ENCODE measurements around the gene ARHGAP1. TPM values are rescaled to one million over a fixed set of nuclear protein-coding genes. Genes with fewer than 3 reads are reported as not detected.
"Not testable (repeated sequence)": the region's sequence is repeated elsewhere in the genome, so short reads cannot be mapped to it uniquely, and the experiment has no call there.

The ARHGAP1 gene
- total RNA-seq, 2 experiments from 2014 or later = 16.3 to 42.6 TPM

DNA sequence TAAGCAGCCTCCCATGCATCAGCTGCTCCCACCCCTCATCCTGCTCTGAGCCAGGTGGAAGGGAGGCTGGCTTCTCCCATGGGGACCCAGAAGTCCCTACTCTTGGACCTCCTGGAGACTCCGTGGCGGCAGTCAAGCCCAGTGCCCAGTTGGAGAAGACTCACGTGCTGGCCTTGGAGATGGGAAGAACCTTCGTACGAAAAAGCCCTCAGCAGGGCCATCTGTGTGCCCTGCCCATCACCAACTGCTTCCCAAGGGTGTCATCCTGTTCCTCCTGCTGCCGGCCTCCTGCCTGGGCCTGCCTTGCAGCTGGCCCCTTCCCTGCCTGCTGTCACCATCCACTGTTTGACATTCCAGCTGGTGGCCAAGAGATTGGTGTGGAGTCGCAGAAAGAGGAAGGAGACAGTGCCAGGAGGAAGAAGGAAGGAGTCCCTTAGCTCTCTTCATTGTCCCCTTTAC lies 28.0 kb downstream of the ARHGAP1 start:
- no peaks in the 10 kb centered on the region for H3K9me3 ChIP-seq (ENCODE audit: low read length)
- H3K36me3 ChIP-seq (ENCODE audit: insufficient read depth, low read length) = peaks cover 62% of the 10 kb centered on the region
- intact Hi-C loops (cut with micrococcal nuclease; ENCODE audit: unreplicated experiment) = no loop called here
- no peak for TF ChIP-seq EZH2phosphoT487 (IDR thresholded peaks at IDR 0.05; ENCODE audit: borderline replicate concordance, low read depth, low read length)
- TF ChIP-seq CTCF (conservative IDR thresholded peaks at IDR 0.05; ENCODE audit: low read length) = no peak
- H3K4me2 ChIP-seq (ENCODE audit: low read length) = no peak overlapping the region
- ChIA-PET CTCF (ENCODE audit: unreplicated experiment) (no interaction called here), POLR2A (no interaction called here)
- no peaks in the 10 kb centered on the region for H4K20me1 ChIP-seq (ENCODE audit: insufficient read depth, low read length)
- BruUV-seq (replicated peaks) = TSS peak; percentile 34
- no peak for DNase-seq (ENCODE audit: low spot score)
- no peaks in the 10 kb centered on the region for H3K9me2 ChIP-seq (ENCODE audit: insufficient read depth, low read length)
- no peaks in the 10 kb centered on the region for H3K79me2 ChIP-seq (ENCODE audit: insufficient read depth, low read depth, low read length)
- no peak overlapping the region for H3K4me3 ChIP-seq (ENCODE audit: low read depth, low read length, poor library complexity, severe bottlenecking)
- no peak overlapping the region for H2AFZ ChIP-seq (ENCODE audit: low read length)
- peaks cover 16% of the 10 kb centered on the region for H3K4me1 ChIP-seq (ENCODE audit: insufficient read depth, low read length, poor library complexity, severe bottlenecking)
- no peak overlapping the region for H3K27ac ChIP-seq (ENCODE audit: low read depth, low read length, poor library complexity, severe bottlenecking)

DNA sequence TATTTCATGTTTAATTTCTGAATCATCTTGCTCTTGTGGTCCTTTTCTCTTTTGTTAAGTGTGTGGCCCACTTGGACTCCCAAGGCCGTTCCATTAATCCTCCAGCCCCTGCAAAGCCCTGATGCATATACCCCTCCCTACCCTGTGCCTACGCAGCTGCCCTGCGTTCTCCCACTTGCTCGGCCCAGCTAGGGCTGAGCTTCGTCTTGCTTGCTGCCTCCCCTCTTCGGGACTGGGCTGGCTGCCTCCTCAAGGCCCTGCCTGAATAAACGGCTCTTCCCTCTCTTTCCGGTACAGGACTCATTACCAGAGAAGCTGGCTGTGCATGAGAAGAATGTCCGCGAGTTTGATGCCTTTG lies 28.5 kb downstream of the ARHGAP1 start:
- Histone ChIP-seq H3K9me3 (ENCODE audit: low read length) (no peaks in the 10 kb centered on the region), H3K36me3 (ENCODE audit: insufficient read depth, low read length) (peaks cover 62% of the 10 kb centered on the region), H3K4me3 (ENCODE audit: low read depth, low read length, poor library complexity, severe bottlenecking) (no peak overlapping the region), H3K4me2 (ENCODE audit: low read length) (no peak overlapping the region), H3K4me1 (ENCODE audit: insufficient read depth, low read length, poor library complexity, severe bottlenecking) (peaks cover 14% of the 10 kb centered on the region), H2AFZ (ENCODE audit: low read length) (no peak overlapping the region), H4K20me1 (ENCODE audit: insufficient read depth, low read length) (no peaks in the 10 kb centered on the region), H3K79me2 (ENCODE audit: insufficient read depth, low read depth, low read length) (no peaks in the 10 kb centered on the region), H3K9me2 (ENCODE audit: insufficient read depth, low read length) (no peaks in the 10 kb centered on the region), H3K27ac (ENCODE audit: low read depth, low read length, poor library complexity, severe bottlenecking) (no peak overlapping the region)
- BruUV-seq (replicated peaks) = no TSS peak
- no peak for DNase-seq (ENCODE audit: low spot score)
- ChIA-PET CTCF (ENCODE audit: unreplicated experiment) (no interaction called here), POLR2A (no interaction called here)
- intact Hi-C loops (cut with micrococcal nuclease; ENCODE audit: unreplicated experiment) = no loop called here
- TF ChIP-seq CTCF (conservative IDR thresholded peaks at IDR 0.05; ENCODE audit: low read length) = no peak
- TF ChIP-seq EZH2phosphoT487 (IDR thresholded peaks at IDR 0.05; ENCODE audit: borderline replicate concordance, low read depth, low read length) = no peak

DNA sequence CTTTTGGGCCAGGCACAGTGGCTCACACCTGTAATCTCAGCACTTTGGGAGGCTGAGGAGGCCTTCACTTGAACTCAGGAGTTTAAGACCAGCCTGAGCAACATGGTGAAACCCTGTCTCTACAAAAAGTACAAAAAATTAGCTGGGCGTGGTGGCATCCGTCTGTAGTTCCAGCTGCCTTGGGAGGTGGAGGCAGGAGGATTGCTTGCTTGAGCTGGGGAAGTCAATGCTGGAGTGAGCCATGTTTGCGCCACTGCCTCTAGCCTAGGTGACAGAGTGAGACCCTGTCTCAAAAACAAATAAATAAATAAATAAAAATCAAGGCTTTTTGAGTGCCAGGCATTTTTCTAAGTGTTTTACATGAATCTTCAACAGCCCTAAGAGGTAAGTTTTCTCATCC lies 29.9 kb downstream of the ARHGAP1 start:
- H3K4me3 ChIP-seq (ENCODE audit: low read depth, low read length, poor library complexity, severe bottlenecking); intact Hi-C loops (cut with micrococcal nuclease; ENCODE audit: unreplicated experiment); H2AFZ ChIP-seq (ENCODE audit: low read length); H3K9me3 ChIP-seq (ENCODE audit: low read length); H3K27ac ChIP-seq (ENCODE audit: low read depth, low read length, poor library complexity, severe bottlenecking); BruUV-seq (replicated peaks); H4K20me1 ChIP-seq (ENCODE audit: insufficient read depth, low read length); CTCF ChIA-PET (ENCODE audit: unreplicated experiment); H3K4me2 ChIP-seq (ENCODE audit: low read length); H3K79me2 ChIP-seq (ENCODE audit: insufficient read depth, low read depth, low read length); H3K9me2 ChIP-seq (ENCODE audit: insufficient read depth, low read length); DNase-seq (ENCODE audit: low spot score): not testable (repeated sequence)
- Histone ChIP-seq H3K4me1 (ENCODE audit: insufficient read depth, low read length, poor library complexity, severe bottlenecking) (peaks cover 10% of the 10 kb centered on the region), H3K36me3 (ENCODE audit: insufficient read depth, low read length) (peaks cover 72% of the 10 kb centered on the region)
- POLR2A ChIA-PET = interaction anchor here (0.7 kb wide), 1 partner anchor 13 kb away, joined by 5 read pairs; no protein-coding TSS in a partner anchor
